H9 (cell line): ENCODE data around the gene IMMP2L. TPM values are rescaled to one million over a fixed set of nuclear protein-coding genes. Genes with fewer than 3 reads are reported as not detected.

Source experiments
- DNase-seq: peaks from one replicate; pipeline ENCODE4 v3.0.0-alpha.2; 2017
- H2AFZ ChIP-seq: one replicate; pipeline ENCODE4 v1.6.1; 2013; ENCODE audit warnings: mild to moderate bottlenecking, low read length, control low read depth, moderate library complexity
- H2AK5ac ChIP-seq: 2 replicates; pipeline ENCODE4 v1.6.1; 2013; ENCODE audit warnings: low read length, control low read depth, mixed read lengths; ENCODE audit not compliant: insufficient read length
- H2BK120ac ChIP-seq: one replicate; pipeline ENCODE4 v1.6.1; 2013; ENCODE audit warnings: low read depth, mild to moderate bottlenecking, low read length, control low read depth, inconsistent platforms; ENCODE audit not compliant: poor library complexity, severe bottlenecking
- H2BK12ac ChIP-seq: 2 replicates; pipeline ENCODE4 v1.6.1; 2013; ENCODE audit warnings: low read length, control low read depth, mixed read lengths, low read depth; ENCODE audit not compliant: insufficient read length
- H2BK15ac ChIP-seq: 2 replicates; pipeline ENCODE4 v1.6.1; 2013; ENCODE audit warnings: low read depth, low read length, control low read depth
- H2BK20ac ChIP-seq: one replicate; pipeline ENCODE4 v1.6.1; 2013; ENCODE audit warnings: low read depth, mild to moderate bottlenecking, low read length, control low read depth, inconsistent platforms; ENCODE audit not compliant: poor library complexity, severe bottlenecking
- H2BK5ac ChIP-seq: 2 replicates; pipeline ENCODE4 v1.6.1; 2013; ENCODE audit warnings: low read length, control low read depth, mixed read lengths; ENCODE audit not compliant: insufficient read length
- H3K14ac ChIP-seq: 2 replicates; pipeline ENCODE4 v1.6.1; 2013; ENCODE audit warnings: low read length, control low read depth; ENCODE audit not compliant: insufficient read depth
- H3K18ac ChIP-seq: 2 replicates; pipeline ENCODE4 v1.6.1; 2013; ENCODE audit warnings: low read depth, mild to moderate bottlenecking, mixed read lengths, low read length, control low read depth; ENCODE audit not compliant: insufficient read length
- H3K23ac ChIP-seq: 2 replicates; pipeline ENCODE4 v1.6.1; 2013; ENCODE audit warnings: low read length, control low read depth, mixed read lengths, low read depth; ENCODE audit not compliant: insufficient read length
- H3K23me2 ChIP-seq: 2 replicates; pipeline ENCODE4 v1.6.1; 2013; ENCODE audit warnings: low read depth, mild to moderate bottlenecking, mixed read lengths, low read length, control low read depth; ENCODE audit not compliant: insufficient read length, poor library complexity, severe bottlenecking
- H3K27ac ChIP-seq: 2 replicates; pipeline ENCODE4 v1.5.1; 2013; ENCODE audit warnings: low read length, control low read depth, mixed read lengths, low read depth; ENCODE audit not compliant: insufficient read length
- H3K27me3 ChIP-seq: 2 replicates; pipeline ENCODE4 v1.6.1; 2013; ENCODE audit warnings: low read length, control low read depth, inconsistent platforms; ENCODE audit not compliant: insufficient read depth
- H3K4ac ChIP-seq: 2 replicates; pipeline ENCODE4 v1.6.1; 2013; ENCODE audit warnings: low read depth, mild to moderate bottlenecking, control low read depth, inconsistent platforms, low read length, moderate library complexity
- H3K4me1 ChIP-seq: 2 replicates; pipeline ENCODE4 v1.6.1; 2013; ENCODE audit warnings: low read length, control low read depth, inconsistent platforms; ENCODE audit not compliant: insufficient read depth
- H3K4me2 ChIP-seq: 2 replicates; pipeline ENCODE4 v1.6.1; 2013; ENCODE audit warnings: low read length, control low read depth, mixed read lengths; ENCODE audit not compliant: insufficient read length, insufficient read depth
- H3K56ac ChIP-seq: 2 replicates; pipeline ENCODE4 v1.6.1; 2013; ENCODE audit warnings: low read depth, mild to moderate bottlenecking, mixed read lengths, low read length, control low read depth; ENCODE audit not compliant: insufficient read length
- H3K79me1 ChIP-seq: 2 replicates; pipeline ENCODE4 v1.6.1; 2013; ENCODE audit warnings: low read depth, mild to moderate bottlenecking, moderate library complexity, low read length, control low read depth, inconsistent platforms; ENCODE audit not compliant: insufficient read depth, poor library complexity, severe bottlenecking
- H3K79me2 ChIP-seq: 2 replicates; pipeline ENCODE4 v1.6.1; 2013; ENCODE audit warnings: low read length, control low read depth, inconsistent platforms; ENCODE audit not compliant: insufficient read depth
- H3K9ac ChIP-seq: 2 replicates; pipeline ENCODE4 v1.6.1; 2013; ENCODE audit warnings: low read length, control low read depth, mixed read lengths; ENCODE audit not compliant: insufficient read length; ENCODE audit errors: extremely low read depth
- H3K9me3 ChIP-seq: one replicate; pipeline ENCODE4 v1.6.1; 2013; ENCODE audit warnings: low read depth, low read length, inconsistent platforms; ENCODE audit not compliant: control insufficient read depth
- H3T11ph ChIP-seq: one replicate; pipeline ENCODE4 v1.6.1; 2013; ENCODE audit warnings: mild to moderate bottlenecking, low read length, control low read depth, inconsistent platforms
- H4K20me1 ChIP-seq: one replicate; pipeline ENCODE4 v1.6.1; 2013; ENCODE audit not compliant: control insufficient read depth, insufficient read length, insufficient read depth
- H4K5ac ChIP-seq: 2 replicates; pipeline ENCODE4 v1.6.1; 2013; ENCODE audit warnings: low read depth, mild to moderate bottlenecking, mixed read lengths, low read length, control low read depth; ENCODE audit not compliant: insufficient read length
- H4K8ac ChIP-seq: replicated peaks from 2 replicates; pipeline ENCODE4 v1.6.1; 2013; ENCODE audit warnings: low read length, control low read depth, mixed read lengths, low read depth; ENCODE audit not compliant: insufficient read length
- H4K91ac ChIP-seq: 2 replicates; pipeline ENCODE4 v1.6.1; 2013; ENCODE audit warnings: low read depth, mild to moderate bottlenecking, moderate library complexity, mixed read lengths, low read length, control low read depth; ENCODE audit not compliant: insufficient read length
- H3K27ac Mint-ChIP-seq, 3 experiments: 2 replicates in 2 of 3; 3 replicates in 1 of 3; pipeline ENCODE4 v1.8.0; 2020 to 2021; ENCODE audit warnings: mixed read lengths in 3 of 3, mild to moderate bottlenecking in 1 of 3, moderate library complexity in 1 of 3
- H3K27me3 Mint-ChIP-seq: 2 replicates; pipeline ENCODE4 v1.8.0; 2021; ENCODE audit warnings: low read depth, mild to moderate bottlenecking, moderate library complexity, mixed read lengths
- H3K36me3 Mint-ChIP-seq, 3 experiments: 2 replicates in 2 of 3; 3 replicates in 1 of 3; pipeline ENCODE4 v1.8.0; 2020 to 2021; ENCODE audit warnings: low read depth in 3 of 3, mixed read lengths in 3 of 3; ENCODE audit not compliant: insufficient read depth in 1 of 3
- H3K4me1 Mint-ChIP-seq, 2 experiments: 2 replicates each; pipeline ENCODE4 v1.8.0; 2020; ENCODE audit warnings: mixed read lengths in 2 of 2
- H3K4me3 Mint-ChIP-seq, 2 experiments: 2 replicates in 1 of 2; 3 replicates in 1 of 2; pipeline ENCODE4 v1.8.0; 2020 to 2021; ENCODE audit warnings: mild to moderate bottlenecking in 2 of 2, mixed read lengths in 2 of 2, moderate library complexity in 1 of 2
- H3K9me3 Mint-ChIP-seq, 2 experiments: 2 replicates in 1 of 2; 3 replicates in 1 of 2; pipeline ENCODE4 v1.8.0; 2020; ENCODE audit warnings: mild to moderate bottlenecking in 2 of 2, mixed read lengths in 2 of 2, moderate library complexity in 1 of 2
- CTCF ChIP-seq: fragments of 200-600 bp; sonication (generic); conservative IDR thresholded peaks from 3 replicates; pipeline ENCODE4 v1.8.0; 2021; ENCODE audit warnings: antibody characterized with exemption, mild to moderate bottlenecking
- total RNA-seq: library from RNA; stranded (reverse); gene quantifications from 2 replicates; pipeline ENCODE4 v1.2.1, GENCODE V29; 2021

The IMMP2L gene
- total RNA-seq, 1 experiment from 2014 or later: 14.7 TPM

GRCh38 chr7:111374027-111374426, 188.3 kb downstream of the IMMP2L start:
- H2BK5ac ChIP-seq: no peak overlapping the region
- H2BK20ac ChIP-seq: no peak overlapping the region
- no peaks in the 10 kb centered on the region for H3K9me3 ChIP-seq
- no peaks in the 10 kb centered on the region for H3K27me3 ChIP-seq
- H3K4me1 ChIP-seq: no peaks in the 10 kb centered on the region
- no peak overlapping the region for H4K8ac ChIP-seq
- no peak overlapping the region for H4K5ac ChIP-seq
- no peaks in the 10 kb centered on the region for H3K23me2 ChIP-seq
- no peak overlapping the region for H3K56ac ChIP-seq
- H2AK5ac ChIP-seq: no peak overlapping the region
- H3K4me3 Mint-ChIP-seq: no peak overlapping the region
- no peaks in the 10 kb centered on the region for H3K4me1 Mint-ChIP-seq
- H3K27ac ChIP-seq: no peak overlapping the region
- no peak overlapping the region for H2BK15ac ChIP-seq
- H3K14ac ChIP-seq: no peak overlapping the region
- no peak for DNase-seq
- TF ChIP-seq CTCF: no peak
- no peak overlapping the region for H3K18ac ChIP-seq
- H4K20me1 ChIP-seq: no peaks in the 10 kb centered on the region
- no peak overlapping the region for H2BK120ac ChIP-seq
- H3K79me2 ChIP-seq: no peaks in the 10 kb centered on the region; the same call in 1 of the 2 replicates
- H3K36me3 Mint-ChIP-seq: no peaks in the 10 kb centered on the region
- no peak overlapping the region for H3T11ph ChIP-seq
- no peaks in the 10 kb centered on the region for H3K79me1 ChIP-seq
- no peak overlapping the region for H3K27ac Mint-ChIP-seq
- no peaks in the 10 kb centered on the region for H3K9me3 Mint-ChIP-seq
- no peak overlapping the region for H3K23ac ChIP-seq
- no peak overlapping the region for H2BK12ac ChIP-seq
- H3K4me2 ChIP-seq: no peak overlapping the region
- H3K9ac ChIP-seq: no peak overlapping the region
- no peak overlapping the region for H2AFZ ChIP-seq
- no peak overlapping the region for H3K4ac ChIP-seq
- no peaks in the 10 kb centered on the region for H3K27me3 Mint-ChIP-seq
- no peak overlapping the region for H4K91ac ChIP-seq
